HG02588 (cell line): ENCODE measurements around the gene BCL11A.

Experiments
- ATAC-seq: cut with Tn5 transposase; IDR thresholded peaks from one replicate; pipeline ENCODE4 v1.9.1; 2021; ENCODE audit warnings: mild to moderate bottlenecking, moderate library complexity; ENCODE audit not compliant: unreplicated experiment

BCL11A gene

DNA sequence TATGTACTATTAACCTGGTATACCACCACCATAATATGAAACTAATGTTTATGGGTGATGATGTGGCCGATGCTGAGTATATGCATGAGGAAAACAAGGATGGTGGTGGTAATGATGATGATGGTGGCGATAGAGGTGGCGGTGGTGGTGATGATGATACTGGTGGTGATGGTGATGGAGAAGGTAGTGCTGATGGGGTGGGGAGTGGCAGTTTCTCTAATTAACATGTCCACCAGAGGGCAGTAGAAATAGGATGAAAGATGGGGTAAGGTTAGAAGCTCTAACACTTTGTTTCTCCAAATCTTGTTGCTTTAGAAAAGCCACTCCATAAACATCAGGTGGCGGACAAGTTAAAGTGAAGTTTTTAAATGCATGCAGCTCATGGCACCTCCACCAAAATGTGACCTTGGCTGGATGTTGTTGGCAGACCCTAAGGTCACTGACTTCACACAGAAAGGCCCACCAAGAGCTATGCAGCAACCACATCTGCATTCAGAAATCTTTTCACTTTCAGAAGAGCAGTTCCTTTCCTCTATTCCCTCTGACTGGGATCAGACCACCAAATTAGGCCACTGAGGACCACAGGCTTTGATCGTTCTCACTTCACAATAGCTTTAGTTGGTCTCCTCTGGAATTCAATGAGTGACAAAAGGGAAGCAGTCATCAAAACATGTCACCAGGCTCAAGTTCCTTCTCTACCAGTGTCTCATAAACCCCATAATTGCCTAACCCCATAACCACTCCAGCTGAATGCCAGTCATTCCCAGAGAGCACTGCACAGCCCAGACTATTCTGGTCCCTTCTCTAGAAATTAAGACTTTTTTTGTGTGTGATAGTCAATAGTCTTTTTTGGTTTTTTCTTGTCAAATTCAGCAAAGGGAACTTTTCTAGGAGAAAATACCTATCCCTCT, 7.5 kb upstream of the BCL11A start:
- peak; percentile 59 for ATAC-seq

DNA sequence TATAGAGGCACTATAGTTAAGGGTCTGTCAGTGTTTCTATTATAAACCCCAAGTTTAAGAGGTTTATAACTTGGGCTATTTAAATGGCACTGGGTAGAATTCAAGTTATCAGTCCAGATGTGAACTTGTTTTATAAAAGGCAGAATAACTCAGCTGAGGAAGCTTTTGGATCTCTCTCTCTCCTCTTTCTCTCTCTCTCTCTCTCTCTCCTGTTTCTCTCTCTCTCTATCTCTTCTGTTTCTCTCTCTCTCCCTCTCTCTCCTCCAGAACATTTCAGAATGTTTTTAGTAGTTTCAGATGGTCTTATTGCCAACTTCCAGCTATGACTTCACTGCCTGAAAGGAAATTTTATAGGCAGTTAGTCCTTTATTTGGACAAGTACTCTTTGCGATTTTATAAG, 6.4 kb upstream of the BCL11A start:
- ATAC-seq: no peak

DNA sequence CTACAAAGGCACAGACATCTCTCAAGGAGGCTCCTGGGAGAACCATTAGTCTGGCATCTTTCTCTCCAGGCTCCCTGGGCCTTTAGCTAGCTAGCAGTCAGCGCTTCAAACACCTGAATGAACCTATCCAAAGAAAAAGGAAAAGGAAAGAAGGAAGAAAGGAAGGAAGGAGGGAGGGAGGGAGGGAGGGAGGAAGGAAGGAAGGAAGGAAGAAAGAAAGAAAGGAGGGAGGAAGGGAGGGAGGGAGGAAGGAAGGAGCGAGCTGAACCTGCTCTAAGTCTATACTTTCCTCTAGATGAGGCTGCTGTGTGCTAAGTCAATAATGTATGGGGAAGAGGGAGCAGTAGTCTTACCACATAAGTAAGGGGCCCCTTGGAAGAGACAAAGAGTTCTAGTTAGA, 5.1 kb upstream of the BCL11A start:
- ATAC-seq: no peak

DNA sequence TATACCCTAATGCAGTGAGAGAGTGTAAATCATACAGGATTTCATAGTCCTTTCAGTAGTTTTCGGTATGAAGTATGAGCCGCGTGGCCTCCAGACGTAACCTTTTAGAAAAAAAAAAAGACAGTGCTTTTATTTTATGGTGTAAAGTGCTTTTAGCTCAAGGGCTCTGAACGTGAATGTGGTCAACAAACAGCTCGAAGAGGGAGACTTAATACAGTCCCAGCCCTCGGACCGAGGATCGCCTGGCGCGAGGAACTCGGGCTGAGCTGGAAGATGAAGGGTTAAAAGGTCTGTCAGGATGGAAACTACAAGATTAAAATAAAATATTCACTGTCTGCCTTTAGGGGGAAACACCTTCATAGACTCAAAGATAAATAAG, 4.0 kb upstream of the BCL11A start:
- ATAC-seq: no peak

DNA sequence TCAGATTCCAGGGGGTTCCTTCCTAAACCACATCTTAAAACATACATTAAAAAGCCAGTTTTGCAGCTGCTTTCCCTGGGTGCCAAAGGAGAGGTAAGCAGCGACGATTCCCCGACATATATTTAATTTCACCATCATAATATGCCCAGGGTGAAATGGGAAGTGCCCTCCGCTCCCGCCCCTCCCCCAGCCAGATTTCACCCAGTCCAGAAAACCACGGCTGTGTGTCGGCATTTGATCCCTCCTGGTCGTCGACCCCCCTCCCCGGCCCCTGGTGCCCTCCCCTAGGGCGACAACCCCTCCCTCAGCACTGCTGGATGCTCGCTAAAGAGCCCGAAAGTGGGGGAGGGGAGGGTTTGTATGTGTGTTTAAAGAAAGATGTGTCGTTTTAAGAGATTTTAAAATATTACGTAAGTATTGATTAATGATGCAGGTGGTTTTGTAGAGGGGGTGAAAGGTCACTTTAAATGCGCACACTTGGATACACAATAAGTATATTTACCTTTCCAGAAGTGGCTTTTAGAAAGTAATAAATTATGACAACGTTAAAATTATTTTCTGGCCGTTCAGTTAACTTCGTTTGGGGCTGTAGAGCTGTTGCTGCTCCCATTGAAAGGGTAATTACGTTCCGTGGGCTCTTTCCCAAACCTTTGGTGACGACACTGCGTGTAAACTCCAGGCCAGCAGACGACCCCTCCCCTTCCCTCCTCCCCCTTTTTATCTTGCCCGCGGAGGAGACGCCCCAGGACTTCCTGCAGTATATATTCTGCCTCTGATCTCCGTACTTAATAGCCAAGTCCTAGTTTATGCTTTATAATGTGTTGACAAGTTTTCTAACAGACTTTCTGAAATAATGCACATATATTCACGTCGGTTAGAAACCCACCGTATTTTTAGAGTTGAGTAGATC, 3.4 kb upstream of the BCL11A start:
- ATAC-seq: no peak

DNA sequence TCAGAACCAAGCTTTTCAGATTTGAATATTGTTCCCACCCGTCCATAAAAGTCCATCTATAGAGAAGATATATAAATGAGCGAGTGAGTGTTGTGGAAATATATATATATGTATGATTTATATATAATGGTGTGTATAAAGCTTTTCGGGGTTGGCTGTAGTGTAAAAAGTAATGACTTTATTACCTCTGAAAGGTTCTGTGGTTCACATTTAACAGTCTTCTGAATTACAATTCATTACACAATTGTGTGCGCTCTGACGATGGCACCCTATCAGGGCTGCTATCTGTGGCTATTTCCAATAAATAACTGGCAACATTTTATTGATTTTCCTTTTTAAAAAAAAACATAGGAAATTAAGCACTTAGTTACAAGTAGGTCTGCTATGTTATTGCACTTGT, 2.7 kb upstream of the BCL11A start:
- ATAC-seq: no peak

DNA sequence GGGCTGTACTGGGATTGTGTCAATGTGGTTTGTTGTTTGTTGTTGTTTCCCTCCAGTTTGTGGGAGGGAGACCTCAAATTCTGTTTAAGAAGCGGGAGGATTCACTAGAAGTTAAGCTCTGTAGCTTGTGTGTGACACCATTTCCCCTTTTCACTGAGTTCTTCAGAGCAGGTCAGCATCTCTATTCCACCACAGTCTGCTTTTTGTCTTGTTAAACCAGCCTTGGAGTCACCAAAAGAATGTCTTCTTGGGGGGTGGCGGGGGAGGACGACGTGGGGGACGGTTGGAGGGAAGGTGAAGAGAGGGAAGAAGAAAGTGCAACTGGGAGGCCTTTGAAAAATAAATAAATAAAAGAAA, 2.3 kb upstream of the BCL11A start:
- ATAC-seq: peak; percentile 14

DNA sequence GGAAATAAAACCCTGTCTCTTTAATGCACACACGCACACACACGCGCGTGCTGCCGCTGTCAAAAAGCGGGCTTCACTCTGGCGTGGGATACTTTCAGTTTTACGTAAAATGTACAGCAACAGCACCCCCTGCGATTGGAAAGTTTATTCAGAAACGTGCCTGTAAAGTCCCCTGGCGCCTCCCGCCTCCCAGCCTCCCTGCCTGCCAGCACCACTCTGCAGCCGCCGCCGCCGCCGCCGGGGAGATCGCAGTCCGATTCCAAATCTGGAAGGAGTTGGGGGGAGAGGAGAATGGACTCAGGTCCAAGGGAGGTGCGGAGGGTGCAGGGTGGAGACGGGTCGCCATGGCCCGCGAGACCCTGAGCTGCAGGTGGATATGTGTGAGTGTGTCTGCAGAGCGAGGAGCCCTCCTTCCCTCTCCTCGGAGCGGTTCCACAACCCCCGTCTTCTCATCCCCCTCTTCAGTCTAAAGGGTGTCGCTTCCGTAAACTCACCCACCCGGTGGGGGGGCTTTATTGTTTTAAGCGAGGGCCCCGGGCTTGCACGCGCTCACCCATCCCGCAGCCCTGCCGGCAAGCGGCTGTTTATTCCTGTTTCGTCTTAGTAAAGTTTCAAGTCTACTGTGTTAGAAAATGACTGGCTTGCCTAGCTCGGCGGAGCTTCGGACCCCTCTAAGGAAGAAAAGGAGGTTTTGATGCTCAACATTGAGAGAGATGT, 1.8 kb upstream of the BCL11A start:
- peak; percentile 39 for ATAC-seq

DNA sequence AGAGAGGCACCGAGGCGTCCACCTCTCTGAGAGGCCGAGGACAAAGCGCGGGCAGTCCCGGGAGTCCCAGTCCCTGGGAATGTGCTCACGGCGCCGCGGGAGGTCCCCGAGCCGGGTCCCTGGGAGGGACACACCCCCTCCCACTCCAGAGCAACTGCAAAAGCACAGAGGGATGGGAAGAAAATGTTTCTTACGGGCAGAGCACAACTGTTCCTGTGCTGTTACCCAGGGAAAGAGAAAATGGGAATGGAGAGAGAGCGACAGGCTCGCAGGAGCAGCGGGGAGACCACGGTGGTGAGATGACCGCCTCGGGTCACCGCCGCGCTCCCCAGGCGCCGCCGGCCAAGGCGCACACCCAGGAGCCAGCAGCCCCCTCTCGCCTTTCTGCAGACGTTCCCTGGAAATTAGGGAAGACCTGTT, 1.2 kb upstream of the BCL11A start:
- no peak for ATAC-seq

DNA sequence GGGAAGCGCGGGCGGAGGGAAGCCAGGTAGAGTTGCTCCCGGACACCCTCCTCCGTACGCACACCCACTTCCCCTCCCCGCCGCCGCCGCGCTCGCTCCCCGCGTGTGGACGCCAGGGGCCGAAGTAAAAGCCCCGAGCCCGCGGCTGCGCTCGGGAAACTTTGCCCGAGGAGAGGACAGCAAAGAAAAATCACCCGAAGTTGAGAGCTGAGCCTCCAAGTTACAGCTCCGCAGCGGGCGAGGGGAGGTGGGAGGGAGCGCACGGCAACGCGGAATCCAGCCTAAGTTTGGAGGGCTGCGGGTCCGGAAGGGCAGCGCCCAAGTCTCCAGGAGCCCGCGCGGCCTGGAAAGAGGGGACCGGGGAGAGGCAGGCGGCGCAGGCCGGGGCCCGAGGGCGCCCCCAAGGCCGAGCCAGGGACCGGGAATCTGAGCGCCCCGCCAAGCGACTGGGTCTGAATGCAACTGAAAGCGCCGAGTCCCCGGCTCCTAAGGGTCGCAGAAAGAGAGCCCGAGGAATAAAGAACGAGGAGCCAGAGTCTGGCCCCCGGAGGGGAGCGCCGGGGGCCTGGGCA, 706 bp upstream of the BCL11A start:
- ATAC-seq: no peak

DNA sequence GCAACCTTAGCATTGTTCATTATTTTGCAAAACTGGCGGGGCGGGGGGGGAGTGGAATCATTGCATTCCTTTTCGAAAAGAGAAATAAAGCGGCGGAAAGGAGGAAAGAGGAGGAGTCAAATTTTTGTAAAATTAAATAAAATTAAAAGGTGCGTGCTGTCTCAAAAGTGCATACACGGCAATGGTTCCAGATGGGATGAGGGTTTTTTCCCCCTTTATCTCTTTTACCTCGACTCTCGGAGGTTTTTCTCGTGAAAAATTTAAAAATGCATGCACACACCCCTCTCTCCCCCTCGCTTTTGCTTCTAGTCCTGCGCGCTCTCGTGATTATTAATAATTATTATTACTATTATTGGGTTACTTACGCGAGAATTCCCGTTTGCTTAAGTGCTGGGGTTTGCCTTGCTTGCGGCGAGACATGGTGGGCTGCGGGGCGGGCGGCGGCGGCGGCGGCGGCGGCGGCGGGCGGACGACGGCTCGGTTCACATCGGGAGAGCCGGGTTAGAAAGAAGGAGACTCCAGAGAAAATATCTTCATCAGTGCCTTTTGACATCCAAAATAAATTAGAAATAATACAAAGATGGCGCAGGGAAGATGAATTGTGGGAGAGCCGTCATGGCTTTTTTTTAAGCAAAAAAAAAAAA, 481 bp downstream of the BCL11A start:
- no peak for ATAC-seq

DNA sequence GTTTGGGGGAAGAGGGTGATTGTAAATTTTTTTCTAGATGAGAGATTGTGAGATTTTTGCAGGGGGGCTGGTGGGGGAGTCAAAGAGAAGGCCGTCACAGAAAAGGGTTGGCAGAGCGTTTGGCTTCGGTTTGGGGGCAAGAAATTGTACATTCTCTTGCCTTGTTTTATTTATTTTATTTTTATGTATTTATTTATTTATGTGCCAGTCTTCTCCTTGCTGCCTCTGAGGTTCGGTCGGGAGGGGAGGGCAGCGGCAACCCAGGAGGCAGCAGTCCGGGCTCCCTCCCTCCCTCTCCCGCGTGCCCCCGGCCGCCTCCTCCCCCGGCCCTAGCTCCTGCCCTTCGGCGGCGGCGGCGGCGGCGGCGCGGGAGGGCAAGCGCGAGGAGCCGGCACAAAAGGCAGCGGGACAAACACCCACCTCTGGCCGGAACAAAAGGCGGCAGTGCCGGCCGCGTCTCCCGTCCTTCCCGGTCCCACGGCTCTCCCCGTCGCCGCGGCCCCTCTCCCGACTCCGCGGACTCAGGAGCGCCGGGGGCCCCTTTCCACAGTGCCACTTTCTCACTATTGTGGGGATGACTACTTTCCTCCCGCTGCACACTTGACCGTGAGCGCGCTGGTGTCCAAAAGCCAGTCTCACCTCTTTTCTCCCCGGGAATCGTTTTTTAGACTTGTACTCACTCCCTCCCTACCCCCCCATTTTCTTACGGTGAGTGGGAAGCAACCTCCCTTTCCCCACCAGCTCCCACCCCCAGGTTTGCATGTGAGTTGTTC, 1.2 kb downstream of the BCL11A start:
- ATAC-seq: no peak

DNA sequence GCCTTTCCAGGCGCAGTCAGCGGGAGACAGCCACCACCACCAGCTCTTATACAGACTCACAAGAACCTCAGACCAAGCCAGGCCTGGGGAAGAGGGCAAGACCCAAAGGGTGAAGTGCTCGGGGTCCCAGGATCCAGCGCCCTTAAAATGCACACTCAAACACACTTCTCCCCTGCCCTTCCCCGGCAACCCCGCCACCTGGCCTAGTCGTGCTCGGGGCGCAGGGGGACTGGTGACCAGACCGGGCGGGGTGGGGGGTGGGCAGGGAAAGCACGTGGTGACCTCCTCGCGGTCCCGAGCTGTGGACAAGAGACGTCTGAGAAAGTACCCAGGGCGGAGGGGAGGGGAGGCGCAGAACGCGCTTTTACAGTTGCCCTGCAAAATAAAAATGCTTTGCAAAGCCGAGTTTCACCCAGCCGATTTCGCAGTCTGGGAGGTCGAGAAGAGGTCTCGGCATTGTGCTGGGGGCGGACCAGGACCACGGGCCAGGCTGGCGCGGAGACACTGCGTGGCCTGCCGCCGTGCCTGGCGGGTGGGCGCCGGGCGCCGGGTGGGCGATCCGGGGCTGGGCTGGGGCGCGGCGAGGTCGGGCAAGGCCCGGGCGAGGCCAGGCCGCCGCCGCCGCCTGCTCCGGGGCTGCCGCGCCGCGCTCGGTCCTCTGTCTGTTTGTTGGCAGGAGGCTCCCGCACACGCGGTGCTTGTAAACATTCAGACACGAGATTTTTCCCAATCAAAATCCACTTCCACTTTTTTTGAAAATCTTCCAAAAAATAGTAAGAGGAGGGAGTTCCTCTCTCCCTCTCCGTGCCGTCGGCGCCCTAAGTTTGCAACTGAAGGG, 2.0 kb downstream of the BCL11A start:
- no peak for ATAC-seq

DNA sequence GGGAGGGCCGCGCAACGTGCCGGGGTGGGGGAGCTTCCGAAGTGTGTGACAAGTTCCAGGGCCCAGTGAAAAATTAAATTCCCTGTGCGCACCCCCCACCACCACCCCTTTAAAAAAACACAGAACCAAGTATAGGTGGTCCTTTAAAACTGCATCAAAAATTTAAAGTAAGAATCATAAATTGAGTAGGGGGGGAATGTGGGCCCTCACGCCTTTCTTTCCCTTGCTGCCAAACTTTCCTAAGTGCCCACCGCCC, 2.5 kb downstream of the BCL11A start:
- ATAC-seq: no peak

DNA sequence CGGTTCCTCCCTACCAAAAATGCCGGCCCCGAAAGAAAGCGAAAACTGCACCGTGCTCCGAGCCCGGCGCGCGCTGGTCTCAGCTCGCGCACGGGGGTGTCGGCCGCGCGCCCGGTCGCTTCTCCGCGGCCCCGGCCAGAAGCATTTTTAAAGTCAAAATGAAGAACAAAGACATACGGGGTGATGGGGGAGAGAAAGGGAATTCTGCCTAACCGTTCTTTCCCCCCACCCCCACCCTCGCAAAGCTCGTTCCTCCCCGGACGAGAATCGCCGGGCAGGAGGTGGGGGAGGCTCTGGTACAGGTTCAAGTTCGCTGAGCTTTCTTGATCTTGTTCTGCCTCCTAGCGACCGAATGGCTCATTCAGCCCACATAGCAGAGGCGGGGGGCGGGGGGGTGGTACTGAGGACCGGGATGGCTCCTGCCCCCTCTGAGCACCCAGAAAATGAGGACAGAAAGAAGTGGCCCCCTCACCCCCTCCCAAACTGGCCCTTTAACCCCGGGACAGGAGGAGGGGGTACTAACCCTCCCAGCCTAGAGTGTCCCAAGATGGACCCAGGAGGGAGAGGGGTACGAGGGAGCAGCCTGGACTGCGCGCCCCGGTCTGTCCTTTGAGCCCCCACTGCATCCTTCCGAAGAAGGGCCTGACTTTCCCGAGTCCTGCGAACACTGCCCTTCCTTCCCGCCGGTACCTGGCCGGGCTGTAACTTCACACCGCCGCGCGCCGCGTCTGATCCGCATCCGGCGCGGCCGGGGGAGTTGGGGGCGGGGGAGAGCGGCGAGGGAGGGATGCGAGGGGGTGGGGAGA, 3.1 kb downstream of the BCL11A start:
- ATAC-seq: peak; percentile 55

DNA sequence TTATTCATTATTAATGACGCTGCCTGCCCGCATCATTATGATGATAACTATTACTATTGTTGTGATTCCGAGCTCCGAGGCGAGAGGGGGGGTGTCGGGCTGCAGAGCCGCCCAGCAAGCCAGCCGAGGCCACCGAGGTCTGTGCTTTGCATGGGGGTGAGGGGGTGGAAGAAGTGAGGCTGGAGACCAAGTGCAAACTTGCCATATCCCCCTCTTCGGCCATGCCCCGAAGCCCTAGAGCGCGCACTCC, 3.6 kb downstream of the BCL11A start:
- no peak for ATAC-seq

DNA sequence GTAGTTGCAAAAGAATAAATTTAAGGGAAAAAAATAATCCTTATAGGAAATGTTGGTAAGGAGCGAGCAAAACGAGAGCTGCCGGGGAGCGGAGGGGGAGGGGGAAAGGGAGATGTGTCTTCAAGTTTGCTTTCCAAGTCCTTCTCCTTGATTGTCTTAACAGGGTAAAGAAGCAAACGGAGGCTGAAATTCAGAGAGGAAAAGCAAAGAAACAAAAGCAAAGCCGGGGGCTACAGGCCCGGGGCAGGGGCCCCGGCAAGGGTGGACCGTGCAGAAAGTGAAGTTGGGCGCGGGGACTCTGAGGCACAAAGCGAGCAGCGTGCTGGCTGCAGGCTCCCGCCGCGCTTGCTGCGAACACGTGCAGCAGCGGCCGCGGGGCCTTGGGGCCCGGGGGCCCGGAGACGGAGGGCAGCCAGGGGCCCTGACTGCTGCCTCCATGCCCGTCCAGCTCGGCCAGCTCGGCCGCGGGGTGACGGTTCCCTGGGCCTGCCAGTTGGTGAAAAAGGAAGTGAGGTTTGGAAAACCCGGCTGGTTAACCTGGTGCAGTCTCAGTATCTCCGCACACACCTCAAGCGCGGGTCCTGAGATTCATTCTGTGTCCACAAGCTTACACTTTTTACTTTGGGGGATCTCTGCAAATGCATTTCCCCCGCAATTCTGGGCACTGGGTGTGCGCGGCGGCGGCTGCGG, 4.1 kb downstream of the BCL11A start:
- ATAC-seq: peak; percentile 11

DNA sequence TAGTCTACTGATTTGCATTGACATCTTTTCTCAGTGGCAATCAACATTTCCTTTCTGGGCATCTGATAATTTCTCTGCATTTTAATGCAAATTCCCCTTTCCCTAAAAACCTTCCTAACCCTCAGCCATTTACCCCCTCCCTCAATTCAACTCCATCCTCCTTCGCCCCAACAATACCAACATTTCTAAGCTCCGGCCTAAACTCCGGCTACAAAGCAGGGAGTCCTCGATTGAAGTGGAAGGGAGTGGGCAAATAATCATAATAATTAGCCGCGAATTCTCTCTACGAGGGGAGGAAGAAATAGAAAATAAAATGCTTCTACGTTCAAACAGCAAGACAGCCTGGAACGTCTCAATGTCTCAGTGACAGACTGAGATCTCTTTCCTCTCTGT, 4.6 kb downstream of the BCL11A start:
- no peak for ATAC-seq
